Type B pancreatic cell (in vitro differentiated cells): ENCODE data around the gene MRPL22. TPM values are rescaled to one million over a fixed set of nuclear protein-coding genes. Genes with fewer than 3 reads are reported as not detected.
"Not testable (repeated sequence)": the region's sequence is repeated elsewhere in the genome, so short reads cannot be mapped to it uniquely, and the experiment has no call there.

Source experiments
- DNase-seq: peaks from one replicate; pipeline ENCODE4 v3.0.0; 2021; ENCODE audit warnings: mixed read lengths; ENCODE audit not compliant: unreplicated experiment; ENCODE audit errors: extremely low spot score
- H3K27ac Mint-ChIP-seq: 2 replicates; pipeline ENCODE4 v1.8.0; 2021; ENCODE audit warnings: mild to moderate bottlenecking, mixed read lengths
- H3K27me3 Mint-ChIP-seq: 2 replicates; pipeline ENCODE4 v1.8.0; 2021; ENCODE audit warnings: mixed read lengths
- H3K36me3 Mint-ChIP-seq: 2 replicates; pipeline ENCODE4 v1.8.0; 2021; ENCODE audit warnings: mixed read lengths
- H3K4me1 Mint-ChIP-seq: one replicate; pipeline ENCODE4 v1.8.0; 2021; ENCODE audit warnings: mixed read lengths; ENCODE audit not compliant: unreplicated experiment
- H3K4me3 Mint-ChIP-seq: 2 replicates; pipeline ENCODE4 v1.8.0; 2021; ENCODE audit warnings: mild to moderate bottlenecking, mixed read lengths
- H3K9me3 Mint-ChIP-seq: 2 replicates; pipeline ENCODE4 v1.8.0; 2021; ENCODE audit warnings: mixed read lengths
- CTCF ChIP-seq: fragments of 200-600 bp; sonication (generic); conservative IDR thresholded peaks from 2 replicates; pipeline ENCODE4 v1.5.0; 2021; ENCODE audit warnings: antibody characterized with exemption, mild to moderate bottlenecking
- total RNA-seq: library from RNA; stranded (reverse); gene quantifications from 2 replicates; pipeline ENCODE4 v1.2.1, GENCODE V29; 2021; ENCODE audit warnings: low replicate concordance

The MRPL22 gene
- total RNA-seq, 1 donor from 2014 or later = 54.9 TPM

- Mint-ChIP-seq H3K4me1 (no peaks in the 10 kb centered on the region), H3K4me3 (no peak overlapping the region), H3K27me3 (no peaks in the 10 kb centered on the region), H3K36me3 (no peaks in the 10 kb centered on the region), H3K27ac (no peak overlapping the region), H3K9me3 (no peaks in the 10 kb centered on the region)
- no peak for DNase-seq
- no peak for TF ChIP-seq CTCF
Observed at GRCh38 chr5:155001523-155001922, 60.6 kb downstream of the MRPL22 start.

- not testable (repeated sequence) for H3K9me3 Mint-ChIP-seq, H3K27me3 Mint-ChIP-seq, H3K4me3 Mint-ChIP-seq, H3K36me3 Mint-ChIP-seq, H3K4me1 Mint-ChIP-seq, DNase-seq, H3K27ac Mint-ChIP-seq
Observed at GRCh38 chr5:155002722-155003121, 61.8 kb downstream of the MRPL22 start.

GRCh38 chr5:155004138-155004744, 63.4 kb downstream of the MRPL22 start:
- Mint-ChIP-seq H3K27me3 (peaks cover 6% of the 10 kb centered on the region), H3K9me3 (no peaks in the 10 kb centered on the region), H3K4me3 (no peak overlapping the region), H3K36me3 (no peaks in the 10 kb centered on the region), H3K27ac (no peak overlapping the region), H3K4me1 (no peaks in the 10 kb centered on the region)
- peak; percentile 53 for TF ChIP-seq CTCF
- no peak for DNase-seq

GRCh38 chr5:155006265-155006664, 65.4 kb downstream of the MRPL22 start:
- DNase-seq, H3K9me3 Mint-ChIP-seq, H3K36me3 Mint-ChIP-seq, H3K27ac Mint-ChIP-seq, H3K4me1 Mint-ChIP-seq, H3K27me3 Mint-ChIP-seq, H3K4me3 Mint-ChIP-seq: not testable (repeated sequence)

DNA sequence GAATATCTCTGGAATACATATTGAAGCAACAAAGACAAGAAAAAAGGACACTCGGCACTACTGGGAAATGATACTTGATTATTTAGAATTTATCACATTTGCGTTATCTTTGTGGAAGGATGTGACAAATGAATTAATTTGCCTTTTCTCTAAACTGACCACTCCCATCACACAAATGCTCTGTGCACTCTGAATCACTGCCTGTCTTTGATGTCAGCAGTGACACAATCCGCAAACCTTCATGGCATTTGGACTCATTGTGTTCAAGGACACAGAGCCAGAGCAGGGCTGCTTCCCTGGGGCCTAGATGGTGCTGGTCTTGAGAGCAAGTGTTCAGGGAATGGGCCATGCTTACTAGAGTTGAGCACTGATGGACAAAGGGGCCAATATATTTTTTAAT, 67.8 kb downstream of the MRPL22 start:
- no peak overlapping the region for H3K27ac Mint-ChIP-seq
- no peak overlapping the region for H3K4me3 Mint-ChIP-seq
- DNase-seq = no peak
- H3K27me3 Mint-ChIP-seq = peaks cover 6% of the 10 kb centered on the region
- H3K4me1 Mint-ChIP-seq = no peaks in the 10 kb centered on the region
- H3K9me3 Mint-ChIP-seq = no peaks in the 10 kb centered on the region
- no peak for TF ChIP-seq CTCF
- H3K36me3 Mint-ChIP-seq = no peaks in the 10 kb centered on the region

- H3K4me3 Mint-ChIP-seq = no peak overlapping the region
- no peak overlapping the region for H3K27ac Mint-ChIP-seq
- DNase-seq = no peak
- peaks cover 10% of the 10 kb centered on the region for H3K9me3 Mint-ChIP-seq
- no peak for TF ChIP-seq CTCF
- H3K36me3 Mint-ChIP-seq = no peaks in the 10 kb centered on the region
- H3K4me1 Mint-ChIP-seq = no peaks in the 10 kb centered on the region
- H3K27me3 Mint-ChIP-seq = peaks cover 9% of the 10 kb centered on the region
Observed at GRCh38 chr5:155010881-155011280, 70.0 kb downstream of the MRPL22 start.

GRCh38 chr5:155013526-155013925, 72.7 kb downstream of the MRPL22 start, which contains the start of gene KIF4B:
Gene KIF4B, plus strand, starts transcription at chr5:155013755. Its CDS starts 105 bp downstream, at chr5:155013860.
- TF ChIP-seq CTCF = no peak
- no peak for DNase-seq
- no peak within 1 kb of the TSS for H3K27ac Mint-ChIP-seq
- H3K36me3 Mint-ChIP-seq = no peaks in the 10 kb centered on the region
- H3K27me3 Mint-ChIP-seq = peaks cover 7% of the 10 kb centered on the region
- peaks cover 15% of the 10 kb centered on the region for H3K9me3 Mint-ChIP-seq
- H3K4me3 Mint-ChIP-seq = no peak within 1 kb of the TSS
- no peaks in the 10 kb centered on the region for H3K4me1 Mint-ChIP-seq
